MM.1S (cell line): ENCODE results near the gene RNASE11.

Source experiments
- EZH2phosphoT487 ChIP-seq: fragments of 300-600 bp; sonication (generic); IDR thresholded peaks from 2 replicates; pipeline ENCODE4 v1.6.1; 2018; ENCODE audit warnings: antibody characterized with exemption, low read length
- TF ChIP-seq, protein P1 (sequence below): fragments of 300-600 bp; sonication (generic); IDR thresholded peaks from 2 replicates; pipeline ENCODE4 v1.5.1; 2016; ENCODE audit warnings: antibody characterized with exemption, low read length, mixed read lengths

DNA sequence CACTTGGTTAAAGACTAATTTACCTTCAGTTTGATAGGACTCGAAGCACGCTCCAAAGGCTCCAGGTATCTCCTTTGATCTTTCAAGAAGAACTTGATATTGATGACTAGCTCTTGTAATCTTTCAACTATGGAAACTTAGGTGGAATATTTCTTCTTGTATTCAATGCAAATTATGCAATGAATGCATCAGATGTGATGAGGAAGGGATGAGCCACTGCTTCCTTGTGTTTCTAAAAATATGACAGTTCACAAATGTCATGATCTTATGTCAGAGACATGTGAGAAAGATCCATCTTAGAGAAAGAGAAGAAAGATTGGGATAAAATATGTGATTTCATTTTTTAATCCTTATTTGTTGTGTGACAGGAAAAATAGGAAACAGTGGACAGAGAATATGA is 36.9 kb downstream of the RNASE11 start:
- TF ChIP-seq, protein P1, sequence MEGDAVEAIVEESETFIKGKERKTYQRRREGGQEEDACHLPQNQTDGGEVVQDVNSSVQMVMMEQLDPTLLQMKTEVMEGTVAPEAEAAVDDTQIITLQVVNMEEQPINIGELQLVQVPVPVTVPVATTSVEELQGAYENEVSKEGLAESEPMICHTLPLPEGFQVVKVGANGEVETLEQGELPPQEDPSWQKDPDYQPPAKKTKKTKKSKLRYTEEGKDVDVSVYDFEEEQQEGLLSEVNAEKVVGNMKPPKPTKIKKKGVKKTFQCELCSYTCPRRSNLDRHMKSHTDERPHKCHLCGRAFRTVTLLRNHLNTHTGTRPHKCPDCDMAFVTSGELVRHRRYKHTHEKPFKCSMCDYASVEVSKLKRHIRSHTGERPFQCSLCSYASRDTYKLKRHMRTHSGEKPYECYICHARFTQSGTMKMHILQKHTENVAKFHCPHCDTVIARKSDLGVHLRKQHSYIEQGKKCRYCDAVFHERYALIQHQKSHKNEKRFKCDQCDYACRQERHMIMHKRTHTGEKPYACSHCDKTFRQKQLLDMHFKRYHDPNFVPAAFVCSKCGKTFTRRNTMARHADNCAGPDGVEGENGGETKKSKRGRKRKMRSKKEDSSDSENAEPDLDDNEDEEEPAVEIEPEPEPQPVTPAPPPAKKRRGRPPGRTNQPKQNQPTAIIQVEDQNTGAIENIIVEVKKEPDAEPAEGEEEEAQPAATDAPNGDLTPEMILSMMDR = no peak
- TF ChIP-seq EZH2phosphoT487 = no peak
